VCaP (cell line): ENCODE measurements around the gene BRD3OS.

ENCODE experiments used
- H3K27ac ChIP-seq: fragments of 450-650 bp; 2 replicates; pipeline ENCODE4 v1.5.1; 2017
- CTCF ChIP-seq: fragments of 450-650 bp; conservative IDR thresholded peaks from 2 replicates; pipeline ENCODE4 v1.5.1; 2017; ENCODE audit warnings: mild to moderate bottlenecking, moderate library complexity

The BRD3OS gene

GRCh38 chr9:134040176-134040565, 14.9 kb downstream of the BRD3OS start:
- no peak for TF ChIP-seq CTCF
- no peak overlapping the region for H3K27ac ChIP-seq

- no peak overlapping the region; the same call in 1 of the 2 replicates for H3K27ac ChIP-seq
- TF ChIP-seq CTCF: no peak
Observed at GRCh38 chr9:134040781-134041648, 15.7 kb downstream of the BRD3OS start.

- H3K27ac ChIP-seq: no peak overlapping the region; the same call in 1 of the 2 replicates
- no peak for TF ChIP-seq CTCF
Observed at GRCh38 chr9:134041649-134041962, 16.3 kb downstream of the BRD3OS start.

GRCh38 chr9:134043531-134043988, 18.3 kb downstream of the BRD3OS start:
- TF ChIP-seq CTCF: no peak
- H3K27ac ChIP-seq: no peak overlapping the region; the same call in 1 of the 2 replicates

GRCh38 chr9:134044944-134045343, 19.7 kb downstream of the BRD3OS start:
- no peak overlapping the region; the same call in 1 of the 2 replicates for H3K27ac ChIP-seq
- TF ChIP-seq CTCF: no peak

- TF ChIP-seq CTCF: no peak
- no peak overlapping the region for H3K27ac ChIP-seq
Observed at GRCh38 chr9:134045841-134046544, 20.7 kb downstream of the BRD3OS start.

GRCh38 chr9:134046894-134047681, 21.8 kb downstream of the BRD3OS start:
- no peak for TF ChIP-seq CTCF
- H3K27ac ChIP-seq: no peak overlapping the region
